H9 (cell line): Measurements from ENCODE around the gene LAMA5. TPM values are rescaled to one million over a fixed set of nuclear protein-coding genes. Genes with fewer than 3 reads are reported as not detected.

Experiments
- DNase-seq: peaks from one replicate; pipeline ENCODE4 v3.0.0-alpha.2; 2017
- H2AFZ ChIP-seq: one replicate; pipeline ENCODE4 v1.6.1; 2013; ENCODE audit warnings: mild to moderate bottlenecking, low read length, control low read depth, moderate library complexity
- H2AK5ac ChIP-seq: 2 replicates; pipeline ENCODE4 v1.6.1; 2013; ENCODE audit warnings: low read length, control low read depth, mixed read lengths; ENCODE audit not compliant: insufficient read length
- H2BK120ac ChIP-seq: one replicate; pipeline ENCODE4 v1.6.1; 2013; ENCODE audit warnings: low read depth, mild to moderate bottlenecking, low read length, control low read depth, inconsistent platforms; ENCODE audit not compliant: poor library complexity, severe bottlenecking
- H2BK12ac ChIP-seq: 2 replicates; pipeline ENCODE4 v1.6.1; 2013; ENCODE audit warnings: low read length, control low read depth, mixed read lengths, low read depth; ENCODE audit not compliant: insufficient read length
- H2BK15ac ChIP-seq: 2 replicates; pipeline ENCODE4 v1.6.1; 2013; ENCODE audit warnings: low read depth, low read length, control low read depth
- H2BK20ac ChIP-seq: one replicate; pipeline ENCODE4 v1.6.1; 2013; ENCODE audit warnings: low read depth, mild to moderate bottlenecking, low read length, control low read depth, inconsistent platforms; ENCODE audit not compliant: poor library complexity, severe bottlenecking
- H2BK5ac ChIP-seq: 2 replicates; pipeline ENCODE4 v1.6.1; 2013; ENCODE audit warnings: low read length, control low read depth, mixed read lengths; ENCODE audit not compliant: insufficient read length
- H3K14ac ChIP-seq: 2 replicates; pipeline ENCODE4 v1.6.1; 2013; ENCODE audit warnings: low read length, control low read depth; ENCODE audit not compliant: insufficient read depth
- H3K18ac ChIP-seq: 2 replicates; pipeline ENCODE4 v1.6.1; 2013; ENCODE audit warnings: low read depth, mild to moderate bottlenecking, mixed read lengths, low read length, control low read depth; ENCODE audit not compliant: insufficient read length
- H3K23ac ChIP-seq: 2 replicates; pipeline ENCODE4 v1.6.1; 2013; ENCODE audit warnings: low read length, control low read depth, mixed read lengths, low read depth; ENCODE audit not compliant: insufficient read length
- H3K23me2 ChIP-seq: 2 replicates; pipeline ENCODE4 v1.6.1; 2013; ENCODE audit warnings: low read depth, mild to moderate bottlenecking, mixed read lengths, low read length, control low read depth; ENCODE audit not compliant: insufficient read length, poor library complexity, severe bottlenecking
- H3K27ac ChIP-seq: 2 replicates; pipeline ENCODE4 v1.5.1; 2013; ENCODE audit warnings: low read length, control low read depth, mixed read lengths, low read depth; ENCODE audit not compliant: insufficient read length
- H3K27me3 ChIP-seq: 2 replicates; pipeline ENCODE4 v1.6.1; 2013; ENCODE audit warnings: low read length, control low read depth, inconsistent platforms; ENCODE audit not compliant: insufficient read depth
- H3K4ac ChIP-seq: 2 replicates; pipeline ENCODE4 v1.6.1; 2013; ENCODE audit warnings: low read depth, mild to moderate bottlenecking, control low read depth, inconsistent platforms, low read length, moderate library complexity
- H3K4me1 ChIP-seq: 2 replicates; pipeline ENCODE4 v1.6.1; 2013; ENCODE audit warnings: low read length, control low read depth, inconsistent platforms; ENCODE audit not compliant: insufficient read depth
- H3K4me2 ChIP-seq: 2 replicates; pipeline ENCODE4 v1.6.1; 2013; ENCODE audit warnings: low read length, control low read depth, mixed read lengths; ENCODE audit not compliant: insufficient read length, insufficient read depth
- H3K56ac ChIP-seq: 2 replicates; pipeline ENCODE4 v1.6.1; 2013; ENCODE audit warnings: low read depth, mild to moderate bottlenecking, mixed read lengths, low read length, control low read depth; ENCODE audit not compliant: insufficient read length
- H3K79me1 ChIP-seq: 2 replicates; pipeline ENCODE4 v1.6.1; 2013; ENCODE audit warnings: low read depth, mild to moderate bottlenecking, moderate library complexity, low read length, control low read depth, inconsistent platforms; ENCODE audit not compliant: insufficient read depth, poor library complexity, severe bottlenecking
- H3K79me2 ChIP-seq: 2 replicates; pipeline ENCODE4 v1.6.1; 2013; ENCODE audit warnings: low read length, control low read depth, inconsistent platforms; ENCODE audit not compliant: insufficient read depth
- H3K9ac ChIP-seq: 2 replicates; pipeline ENCODE4 v1.6.1; 2013; ENCODE audit warnings: low read length, control low read depth, mixed read lengths; ENCODE audit not compliant: insufficient read length; ENCODE audit errors: extremely low read depth
- H3K9me3 ChIP-seq: one replicate; pipeline ENCODE4 v1.6.1; 2013; ENCODE audit warnings: low read depth, low read length, inconsistent platforms; ENCODE audit not compliant: control insufficient read depth
- H3T11ph ChIP-seq: one replicate; pipeline ENCODE4 v1.6.1; 2013; ENCODE audit warnings: mild to moderate bottlenecking, low read length, control low read depth, inconsistent platforms
- H4K20me1 ChIP-seq: one replicate; pipeline ENCODE4 v1.6.1; 2013; ENCODE audit not compliant: control insufficient read depth, insufficient read length, insufficient read depth
- H4K5ac ChIP-seq: 2 replicates; pipeline ENCODE4 v1.6.1; 2013; ENCODE audit warnings: low read depth, mild to moderate bottlenecking, mixed read lengths, low read length, control low read depth; ENCODE audit not compliant: insufficient read length
- H4K8ac ChIP-seq: replicated peaks from 2 replicates; pipeline ENCODE4 v1.6.1; 2013; ENCODE audit warnings: low read length, control low read depth, mixed read lengths, low read depth; ENCODE audit not compliant: insufficient read length
- H4K91ac ChIP-seq: 2 replicates; pipeline ENCODE4 v1.6.1; 2013; ENCODE audit warnings: low read depth, mild to moderate bottlenecking, moderate library complexity, mixed read lengths, low read length, control low read depth; ENCODE audit not compliant: insufficient read length
- H3K27ac Mint-ChIP-seq, 3 experiments: 2 replicates in 2 of 3; 3 replicates in 1 of 3; pipeline ENCODE4 v1.8.0; 2020 to 2021; ENCODE audit warnings: mixed read lengths in 3 of 3, mild to moderate bottlenecking in 1 of 3, moderate library complexity in 1 of 3
- H3K27me3 Mint-ChIP-seq: 2 replicates; pipeline ENCODE4 v1.8.0; 2021; ENCODE audit warnings: low read depth, mild to moderate bottlenecking, moderate library complexity, mixed read lengths
- H3K36me3 Mint-ChIP-seq, 3 experiments: 2 replicates in 2 of 3; 3 replicates in 1 of 3; pipeline ENCODE4 v1.8.0; 2020 to 2021; ENCODE audit warnings: low read depth in 3 of 3, mixed read lengths in 3 of 3; ENCODE audit not compliant: insufficient read depth in 1 of 3
- H3K4me1 Mint-ChIP-seq, 2 experiments: 2 replicates each; pipeline ENCODE4 v1.8.0; 2020; ENCODE audit warnings: mixed read lengths in 2 of 2
- H3K4me3 Mint-ChIP-seq, 2 experiments: 2 replicates in 1 of 2; 3 replicates in 1 of 2; pipeline ENCODE4 v1.8.0; 2020 to 2021; ENCODE audit warnings: mild to moderate bottlenecking in 2 of 2, mixed read lengths in 2 of 2, moderate library complexity in 1 of 2
- H3K9me3 Mint-ChIP-seq, 2 experiments: 2 replicates in 1 of 2; 3 replicates in 1 of 2; pipeline ENCODE4 v1.8.0; 2020; ENCODE audit warnings: mild to moderate bottlenecking in 2 of 2, mixed read lengths in 2 of 2, moderate library complexity in 1 of 2
- WGBS: extraction: QIAGEN DNeasy Blood & Tissue Kit; methylation state at CpG from one replicate; pipeline ENCODE4 v1.1.7; 2013; ENCODE audit warnings: missing lambda C conversion rate, low lambda C conversion rate, mixed read lengths; ENCODE audit not compliant: insufficient read length; ENCODE audit errors: extremely low coverage; 5-methylcytosine and 5-hydroxymethylcytosine counted together
- total RNA-seq: library from RNA; stranded (reverse); gene quantifications from 2 replicates; pipeline ENCODE4 v1.2.1, GENCODE V29; 2021
- TF ChIP-seq, protein P1 (sequence below): fragments of 200-600 bp; sonication (generic); conservative IDR thresholded peaks from 3 replicates; pipeline ENCODE4 v1.8.0; 2021; ENCODE audit warnings: antibody characterized with exemption, mild to moderate bottlenecking

Gene LAMA5
- total RNA-seq, 1 experiment from 2014 or later: 200 TPM

DNA sequence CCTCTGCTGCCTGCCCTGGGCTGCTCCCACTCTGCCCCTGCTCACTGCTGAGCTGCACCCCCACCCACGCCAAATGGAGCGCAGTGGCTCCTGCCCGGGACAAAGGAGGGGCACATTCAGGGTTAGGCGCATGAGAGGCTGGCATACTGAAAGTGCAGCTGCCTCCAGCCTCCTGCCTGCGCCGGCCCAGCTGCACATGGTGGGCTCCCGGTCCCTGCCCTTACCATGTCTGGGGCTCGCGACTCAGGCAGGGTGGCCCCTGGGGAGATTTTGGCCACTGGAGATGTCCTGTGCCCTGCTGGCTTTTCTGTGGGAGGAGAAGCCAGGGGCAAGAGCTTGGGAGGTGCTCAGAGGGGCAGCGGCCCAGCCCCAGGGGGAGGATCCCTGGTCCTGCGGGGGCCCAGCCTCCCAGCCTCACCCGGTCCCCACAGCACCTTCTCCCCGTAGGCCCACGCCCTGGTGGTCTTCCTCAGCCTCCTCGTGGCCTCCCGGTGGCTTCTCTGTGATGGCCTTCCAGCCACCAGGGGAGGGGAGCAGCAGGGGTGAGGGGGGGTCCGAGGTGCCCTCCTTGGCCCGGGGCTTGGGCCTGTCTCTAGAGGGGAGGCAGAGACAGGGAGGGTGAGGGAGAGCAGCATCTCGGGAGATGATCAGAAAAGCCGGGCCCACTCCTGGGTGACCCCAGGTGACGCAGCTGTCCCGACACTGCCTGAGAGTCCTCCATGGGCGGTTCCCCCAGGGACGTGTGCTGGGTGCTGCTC is 48.4 kb upstream of the LAMA5 start:
- H3K4me1 Mint-ChIP-seq: no peaks in the 10 kb centered on the region
- H2BK5ac ChIP-seq: no peak overlapping the region
- no peak overlapping the region for H2BK120ac ChIP-seq
- H3K4me3 Mint-ChIP-seq: no peak overlapping the region
- no peak overlapping the region for H2AK5ac ChIP-seq
- no peak overlapping the region for H4K5ac ChIP-seq
- H3K27ac Mint-ChIP-seq: no peak overlapping the region
- H2BK20ac ChIP-seq: no peak overlapping the region
- no peak overlapping the region for H3K27ac ChIP-seq
- H3K9me3 Mint-ChIP-seq: no peaks in the 10 kb centered on the region; a peak in 1 of 5 replicates
- no peaks in the 10 kb centered on the region for H3K9me3 ChIP-seq
- H2BK15ac ChIP-seq: no peak overlapping the region
- H3K27me3 Mint-ChIP-seq: peaks cover 1% of the 10 kb centered on the region
- H3K27me3 ChIP-seq: no peaks in the 10 kb centered on the region
- H3K4me2 ChIP-seq: no peak overlapping the region
- H3K14ac ChIP-seq: no peak overlapping the region; the same call in 1 of the 2 replicates
- no peaks in the 10 kb centered on the region for H4K20me1 ChIP-seq
- no peak overlapping the region for H3K4ac ChIP-seq
- H3K79me1 ChIP-seq: no peaks in the 10 kb centered on the region
- no peak for DNase-seq
- H3K9ac ChIP-seq: no peak overlapping the region
- no peak overlapping the region for H3K56ac ChIP-seq
- no peak overlapping the region for H3K23ac ChIP-seq
- no peaks in the 10 kb centered on the region for H3K23me2 ChIP-seq
- no CpG with 5 or more reads among the region's 24 CpGs for WGBS
- H3K4me1 ChIP-seq: no peaks in the 10 kb centered on the region
- H3K18ac ChIP-seq: no peak overlapping the region
- no peak overlapping the region for H2BK12ac ChIP-seq
- H4K91ac ChIP-seq: no peak overlapping the region
- H2AFZ ChIP-seq: no peak overlapping the region
- H3K79me2 ChIP-seq: no peaks in the 10 kb centered on the region
- TF ChIP-seq, protein P1, sequence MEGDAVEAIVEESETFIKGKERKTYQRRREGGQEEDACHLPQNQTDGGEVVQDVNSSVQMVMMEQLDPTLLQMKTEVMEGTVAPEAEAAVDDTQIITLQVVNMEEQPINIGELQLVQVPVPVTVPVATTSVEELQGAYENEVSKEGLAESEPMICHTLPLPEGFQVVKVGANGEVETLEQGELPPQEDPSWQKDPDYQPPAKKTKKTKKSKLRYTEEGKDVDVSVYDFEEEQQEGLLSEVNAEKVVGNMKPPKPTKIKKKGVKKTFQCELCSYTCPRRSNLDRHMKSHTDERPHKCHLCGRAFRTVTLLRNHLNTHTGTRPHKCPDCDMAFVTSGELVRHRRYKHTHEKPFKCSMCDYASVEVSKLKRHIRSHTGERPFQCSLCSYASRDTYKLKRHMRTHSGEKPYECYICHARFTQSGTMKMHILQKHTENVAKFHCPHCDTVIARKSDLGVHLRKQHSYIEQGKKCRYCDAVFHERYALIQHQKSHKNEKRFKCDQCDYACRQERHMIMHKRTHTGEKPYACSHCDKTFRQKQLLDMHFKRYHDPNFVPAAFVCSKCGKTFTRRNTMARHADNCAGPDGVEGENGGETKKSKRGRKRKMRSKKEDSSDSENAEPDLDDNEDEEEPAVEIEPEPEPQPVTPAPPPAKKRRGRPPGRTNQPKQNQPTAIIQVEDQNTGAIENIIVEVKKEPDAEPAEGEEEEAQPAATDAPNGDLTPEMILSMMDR: no peak
- H3T11ph ChIP-seq: no peak overlapping the region
- no peak overlapping the region for H4K8ac ChIP-seq
- H3K36me3 Mint-ChIP-seq: no peaks in the 10 kb centered on the region
